GM18505 (cell line): ENCODE data around the gene RAB40AL.
"Not testable (repeated sequence)": the region's sequence is repeated elsewhere in the genome, so short reads cannot be mapped to it uniquely, and the experiment has no call there.

ENCODE experiments used
- ATAC-seq: cut with Tn5 transposase; IDR thresholded peaks from one replicate; pipeline ENCODE4 v1.9.1; 2021; ENCODE audit not compliant: unreplicated experiment
- POLR2A ChIP-seq: IDR thresholded peaks from 4 replicates; pipeline ENCODE4 v1.6.1; 2011; ENCODE audit warnings: borderline replicate concordance; ENCODE audit not compliant: insufficient read depth, insufficient read length; ENCODE audit errors: extremely low read depth

Gene RAB40AL

DNA sequence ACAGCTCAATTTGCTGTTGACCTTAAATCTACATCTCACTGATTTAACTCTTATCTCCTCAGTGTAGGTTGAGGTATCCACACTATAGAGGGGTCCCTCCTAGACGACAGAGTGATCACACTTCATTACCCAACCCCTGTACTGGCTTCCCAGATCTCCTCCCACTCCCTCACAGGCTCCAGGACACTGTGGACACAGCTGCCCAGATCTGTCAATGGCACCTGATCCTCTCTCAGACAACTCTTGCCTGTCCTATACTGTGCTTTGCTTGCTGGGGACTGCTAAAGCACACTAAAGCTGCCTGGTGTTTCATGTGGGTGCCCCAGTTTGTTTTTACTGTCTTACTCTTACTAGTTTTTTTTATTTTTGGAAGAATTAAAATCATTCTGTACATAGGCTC is 27.9 kb downstream of the RAB40AL start:
- no peak for ATAC-seq
- TF ChIP-seq POLR2A, result no peak

DNA sequence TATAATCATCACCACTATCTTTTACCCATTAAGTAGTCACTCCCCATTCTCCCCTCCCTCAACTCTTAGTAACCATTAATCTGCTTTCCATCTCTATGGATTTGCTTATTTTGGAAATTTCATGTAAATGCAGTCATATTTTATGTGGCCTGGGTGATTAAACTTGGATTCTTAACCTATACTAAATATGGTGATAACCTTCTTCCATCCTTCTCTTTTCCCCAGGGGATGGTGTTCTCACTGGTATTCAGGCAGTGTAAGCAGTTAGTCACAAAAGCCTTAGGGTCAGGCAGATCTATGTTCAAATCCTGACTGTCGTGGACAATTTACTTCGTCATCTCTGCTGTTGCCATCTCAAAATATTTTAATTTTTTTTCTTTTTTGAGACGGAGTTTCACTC is 29.6 kb downstream of the RAB40AL start:
- no peak for ATAC-seq
- no peak for TF ChIP-seq POLR2A

DNA sequence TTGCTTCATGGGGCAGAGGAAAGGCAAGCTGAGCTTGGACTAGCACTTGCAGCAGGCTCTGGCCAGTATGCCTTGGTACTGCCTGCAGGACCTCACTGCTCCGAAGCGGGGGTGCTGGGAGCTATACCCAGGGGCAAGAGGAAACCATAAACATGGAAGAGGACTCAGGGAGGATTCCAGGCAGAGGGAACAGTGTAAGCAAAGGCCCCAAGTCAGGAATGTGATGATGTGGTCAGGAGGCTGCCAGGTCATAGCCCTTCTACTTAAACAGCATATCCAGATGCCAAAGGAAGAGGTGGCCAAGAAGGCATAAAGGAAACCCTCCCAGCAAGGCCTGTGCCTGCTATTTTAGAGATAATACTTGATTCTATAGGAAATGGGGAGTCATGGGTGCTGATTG is 31.1 kb downstream of the RAB40AL start:
- no peak for TF ChIP-seq POLR2A
- no peak for ATAC-seq

DNA sequence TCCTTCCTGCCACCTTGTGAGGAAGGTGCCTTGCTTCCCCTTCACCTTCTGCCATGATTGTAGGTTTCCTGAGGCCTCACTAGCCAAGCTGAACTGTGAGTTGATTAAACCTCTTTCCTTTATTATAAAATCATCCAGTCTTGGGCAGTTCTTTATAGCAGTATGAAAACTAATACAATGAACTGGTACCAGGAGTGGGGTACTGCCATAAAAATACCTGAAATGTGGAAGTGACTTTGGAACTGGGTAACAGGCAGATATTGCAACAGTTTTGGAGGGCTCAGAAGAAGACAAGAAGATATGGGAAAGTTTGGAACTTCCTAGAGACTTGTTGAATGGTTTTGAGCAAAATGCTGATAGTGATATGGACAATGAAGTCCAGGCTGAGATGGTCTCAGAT is 34.5 kb downstream of the RAB40AL start:
- not testable (repeated sequence) for ATAC-seq

DNA sequence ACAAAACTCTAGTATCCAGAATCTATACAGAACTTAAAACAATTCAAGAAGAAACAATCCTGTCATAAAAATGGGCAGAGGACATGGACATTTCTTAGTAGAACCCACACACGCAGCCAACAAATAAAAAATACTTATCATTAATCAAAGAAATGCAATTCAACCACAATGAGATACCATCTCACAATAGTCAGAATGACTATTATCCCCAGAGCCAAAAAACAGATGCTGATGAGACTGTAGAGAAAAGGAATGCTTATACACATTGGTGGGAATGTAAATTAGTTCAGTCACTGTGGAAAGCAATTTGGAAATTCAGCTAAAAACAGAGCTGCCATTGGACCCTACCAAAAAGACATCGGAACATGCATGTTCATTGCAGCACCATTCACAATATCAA is 37.9 kb downstream of the RAB40AL start:
- ATAC-seq, result no peak
- no peak for TF ChIP-seq POLR2A

DNA sequence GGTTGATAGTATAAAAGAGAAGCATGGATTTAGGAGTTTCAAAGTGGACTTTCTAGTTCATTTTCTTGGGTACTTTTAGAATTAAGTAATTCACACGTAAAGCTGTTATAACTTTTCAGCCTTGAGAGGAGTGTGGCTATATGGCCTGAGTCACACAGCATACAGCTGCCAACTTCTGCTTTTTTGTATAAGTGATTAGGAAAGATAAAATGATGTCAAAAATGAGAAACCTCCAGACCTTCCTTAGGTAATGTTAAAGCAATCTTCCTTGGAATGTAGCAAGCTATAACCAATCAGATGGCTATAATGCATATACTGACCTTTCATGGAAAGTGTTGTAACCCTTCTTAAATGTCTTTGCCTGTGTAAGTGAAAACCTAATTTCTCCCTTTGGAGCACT is 39.2 kb downstream of the RAB40AL start:
- TF ChIP-seq POLR2A, result no peak
- ATAC-seq, result no peak

DNA sequence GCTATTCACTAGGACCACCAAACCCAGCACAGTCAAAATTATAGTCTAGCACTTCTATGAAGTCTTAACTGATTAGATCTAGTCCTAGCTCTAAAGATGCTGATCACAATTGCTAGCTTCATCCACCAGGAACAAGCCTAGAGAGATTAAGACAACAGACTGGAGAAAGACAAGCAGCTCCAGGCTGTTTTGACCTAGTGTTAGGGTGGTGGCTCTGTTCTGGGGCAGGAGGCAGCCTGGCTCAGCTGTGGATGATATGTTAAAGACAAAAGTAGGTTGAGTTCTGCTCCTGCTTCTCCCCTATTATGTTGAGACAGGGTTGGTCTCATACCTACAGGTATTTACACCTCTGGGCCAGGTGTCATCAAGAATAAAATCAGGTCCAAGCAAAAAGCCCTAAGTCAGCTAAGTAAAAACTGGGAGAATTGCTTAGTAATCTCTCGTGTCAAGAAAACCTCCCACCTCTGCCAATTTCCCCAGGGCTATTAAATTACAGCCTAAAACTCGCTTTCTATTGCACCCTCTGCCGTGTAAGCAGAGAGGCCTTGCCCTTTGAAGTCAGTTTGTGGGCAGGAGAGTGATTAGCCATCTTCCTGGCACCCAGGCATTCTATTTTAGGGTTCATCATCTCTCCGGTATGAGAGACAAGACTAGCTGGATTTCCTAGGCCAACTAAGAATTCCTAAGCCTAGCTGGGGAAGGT is 39.9 kb downstream of the RAB40AL start:
- ATAC-seq, result no peak

DNA sequence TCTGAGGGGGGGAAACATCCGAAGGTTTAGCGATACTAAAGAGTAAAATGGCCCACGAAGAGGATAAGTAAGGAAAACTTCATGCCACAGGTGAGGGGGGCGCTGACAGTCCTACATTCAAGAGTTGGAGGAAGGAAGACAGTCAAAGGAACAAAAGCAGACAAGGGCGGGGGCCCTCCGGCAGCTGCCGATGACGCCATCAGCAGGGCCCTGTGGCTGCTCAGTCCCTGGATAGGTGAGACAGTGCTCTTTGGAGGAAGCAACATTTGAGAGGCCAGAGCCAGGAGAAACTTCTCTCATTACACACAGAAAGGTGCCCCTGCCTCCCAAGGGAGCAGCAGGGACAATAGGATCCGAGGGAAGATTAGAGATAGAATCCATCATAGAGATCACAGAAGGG is 41.5 kb downstream of the RAB40AL start:
- ATAC-seq, result no peak

More for the DNA sequence above, 39.9 kb downstream of the RAB40AL start:
- TF ChIP-seq POLR2A, result no peak

DNA sequence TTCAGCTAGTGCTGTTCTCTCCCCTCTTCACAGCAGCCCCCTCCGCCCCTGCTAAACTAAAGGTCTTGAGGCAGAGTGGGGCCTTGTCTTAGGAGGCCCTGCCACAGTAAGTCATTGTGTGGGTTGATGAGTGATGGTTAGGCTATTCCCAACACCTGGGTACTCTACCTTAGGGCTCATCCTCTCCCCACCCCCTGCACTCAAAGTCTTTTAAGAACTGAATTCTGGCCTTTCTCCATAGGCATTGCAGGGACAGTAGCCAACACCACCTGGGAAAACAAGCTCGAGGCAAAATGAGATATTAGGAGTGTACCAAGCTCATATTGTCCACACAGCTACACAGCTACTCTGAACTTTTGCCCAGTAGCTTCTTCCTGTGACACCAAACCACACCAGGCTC is 42.5 kb downstream of the RAB40AL start:
- TF ChIP-seq POLR2A, result no peak
- no peak for ATAC-seq

More for the DNA sequence above, 41.5 kb downstream of the RAB40AL start:
- no peak for TF ChIP-seq POLR2A

DNA sequence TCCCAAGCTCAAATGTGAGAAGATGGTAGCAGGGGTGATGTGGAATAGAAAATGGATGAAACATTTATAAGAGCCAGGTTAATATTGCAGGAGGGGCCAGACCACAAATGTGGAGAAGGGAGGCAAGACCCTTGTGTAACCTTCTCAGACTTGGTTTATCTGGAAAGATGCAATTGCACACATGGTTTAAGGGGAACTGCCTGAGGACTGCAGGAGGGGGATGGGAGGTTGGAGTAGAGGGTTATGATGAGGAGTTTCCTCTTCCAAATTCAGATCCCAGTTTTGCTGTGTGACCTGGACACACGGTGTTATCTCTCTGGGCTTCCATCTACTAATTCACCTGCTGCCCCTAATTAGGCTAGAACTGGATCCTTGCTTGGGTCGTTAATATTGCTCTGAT is 46.1 kb downstream of the RAB40AL start:
- no peak for ATAC-seq
- TF ChIP-seq POLR2A, result no peak

DNA sequence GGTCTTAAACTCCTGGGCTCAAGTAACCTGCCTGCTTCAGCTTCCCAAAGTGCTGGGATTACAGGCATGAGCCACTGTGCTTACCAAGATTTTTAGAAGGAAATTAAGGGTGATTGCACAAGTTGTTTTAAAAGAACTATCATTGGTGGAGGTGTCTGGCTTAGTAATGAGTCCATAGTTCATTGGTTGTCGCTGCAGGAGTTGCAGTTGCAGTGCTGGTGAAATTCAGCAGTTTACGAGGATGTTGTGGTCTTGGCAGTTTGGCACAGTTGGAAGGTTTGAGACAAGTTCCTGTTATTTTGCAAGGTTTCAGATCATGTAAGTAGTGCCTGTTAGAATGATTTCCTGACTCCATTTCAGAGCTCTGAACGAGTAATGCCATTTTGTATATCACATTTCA is 48.1 kb downstream of the RAB40AL start:
- no peak for ATAC-seq
- TF ChIP-seq POLR2A, result no peak
